OCI-LY1 (cell line): Measurements from ENCODE around the gene GALNT7.

Experiments used
- EZH2 ChIP-seq: fragments of 200-600 bp; sonication (generic), shearing (Covaris generic); IDR thresholded peaks from 2 replicates; pipeline ENCODE4 v1.8.0; 2017; ENCODE audit warnings: borderline replicate concordance, mixed run types, mild to moderate bottlenecking, antibody characterized with exemption, low read length, moderate library complexity, mixed read lengths
- TF ChIP-seq, protein P1 (sequence below): fragments of 200-600 bp; sonication (generic), shearing (Covaris generic); IDR thresholded peaks from 2 replicates; pipeline ENCODE4 v1.5.1; 2017; ENCODE audit warnings: mild to moderate bottlenecking, antibody characterized with exemption, low read length, moderate library complexity, mixed read lengths

DNA sequence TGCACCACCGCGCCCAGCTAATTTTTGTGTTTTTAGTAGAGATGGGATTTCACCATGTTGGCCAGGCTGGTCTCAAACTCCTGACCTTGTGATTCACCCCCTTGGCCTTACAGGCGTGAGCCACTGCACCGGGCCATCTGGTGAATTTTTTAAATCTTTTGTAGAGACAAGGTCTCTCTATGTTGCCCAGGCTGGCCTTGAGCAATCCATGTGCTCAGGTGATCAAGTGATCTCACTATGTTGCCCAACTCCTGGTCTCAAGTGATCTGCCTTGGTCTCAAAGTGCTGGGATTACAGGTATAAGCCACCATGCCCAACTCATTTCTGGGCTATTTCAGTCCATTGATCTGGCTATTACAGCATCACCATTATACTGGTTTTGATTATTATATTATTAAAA lies 22.2 kb upstream of the GALNT7 start:
- TF ChIP-seq, protein P1, sequence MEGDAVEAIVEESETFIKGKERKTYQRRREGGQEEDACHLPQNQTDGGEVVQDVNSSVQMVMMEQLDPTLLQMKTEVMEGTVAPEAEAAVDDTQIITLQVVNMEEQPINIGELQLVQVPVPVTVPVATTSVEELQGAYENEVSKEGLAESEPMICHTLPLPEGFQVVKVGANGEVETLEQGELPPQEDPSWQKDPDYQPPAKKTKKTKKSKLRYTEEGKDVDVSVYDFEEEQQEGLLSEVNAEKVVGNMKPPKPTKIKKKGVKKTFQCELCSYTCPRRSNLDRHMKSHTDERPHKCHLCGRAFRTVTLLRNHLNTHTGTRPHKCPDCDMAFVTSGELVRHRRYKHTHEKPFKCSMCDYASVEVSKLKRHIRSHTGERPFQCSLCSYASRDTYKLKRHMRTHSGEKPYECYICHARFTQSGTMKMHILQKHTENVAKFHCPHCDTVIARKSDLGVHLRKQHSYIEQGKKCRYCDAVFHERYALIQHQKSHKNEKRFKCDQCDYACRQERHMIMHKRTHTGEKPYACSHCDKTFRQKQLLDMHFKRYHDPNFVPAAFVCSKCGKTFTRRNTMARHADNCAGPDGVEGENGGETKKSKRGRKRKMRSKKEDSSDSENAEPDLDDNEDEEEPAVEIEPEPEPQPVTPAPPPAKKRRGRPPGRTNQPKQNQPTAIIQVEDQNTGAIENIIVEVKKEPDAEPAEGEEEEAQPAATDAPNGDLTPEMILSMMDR, result no peak
- TF ChIP-seq EZH2, result no peak
